GM12878 (cell line): ENCODE data around the gene KIRREL3. TPM values are rescaled to one million over a fixed set of nuclear protein-coding genes. Genes with fewer than 3 reads are reported as not detected.
A peak's percentile ranks its signal among the peaks of the same experiment; 100 is the strongest.

ENCODE experiments used
- BHLHE40 ChIP-seq, 2 experiments: fragments of 450-650 bp in 1 of 2; IDR thresholded peaks; 2 replicates each; pipeline ENCODE4 v1.6.1; 2011 to 2017; ENCODE audit warnings: low read depth in 2 of 2, borderline replicate concordance in 1 of 2, improper control_type of control experiment in 1 of 2, low read length in 1 of 2, mild to moderate bottlenecking in 1 of 2
- ESRRA ChIP-seq: IDR thresholded peaks from 2 replicates; pipeline ENCODE4 v1.6.1; 2012; ENCODE audit warnings: mild to moderate bottlenecking, low read length, improper control_type of control experiment
- FOS ChIP-seq: IDR thresholded peaks from 3 replicates; pipeline ENCODE4 v1.6.1; 2011; ENCODE audit warnings: borderline replicate concordance; ENCODE audit not compliant: insufficient read length; ENCODE audit errors: extremely low read depth
- IKZF1 ChIP-seq: fragments of 450-650 bp; conservative IDR thresholded peaks from 2 replicates; pipeline ENCODE4 v1.6.1; 2017; ENCODE audit warnings: antibody characterized with exemption, mild to moderate bottlenecking
- IKZF2 ChIP-seq, 2 experiments: fragments of 450-650 bp; IDR thresholded peaks; 2 replicates each; pipeline ENCODE4 v1.6.1; 2017; ENCODE audit warnings: mild to moderate bottlenecking in 2 of 2, moderate library complexity in 2 of 2
- MAX ChIP-seq: IDR thresholded peaks from 2 replicates; pipeline ENCODE4 v1.6.1; 2012; ENCODE audit warnings: low read depth, low read length, improper control_type of control experiment
- SMC3 ChIP-seq: IDR thresholded peaks from 2 replicates; pipeline ENCODE4 v1.6.1; 2011; ENCODE audit warnings: low read length, improper control_type of control experiment, borderline replicate concordance
- ZBTB11 ChIP-seq: fragments of 450-650 bp; formaldehyde crosslinking; IDR thresholded peaks from 2 replicates; pipeline ENCODE4 v1.5.0; 2022; ENCODE audit warnings: mild to moderate bottlenecking, missing genetic modification characterization
- polyA plus RNA-seq, 11 experiments: library from polyadenylated mRNA; depleted of rRNA in 4 of 11; unstranded in 6 of 11; stranded (reverse) in 5 of 11; fragments of >200 nt; fragmentation: Nextera tagmentation in 4 of 11; fragmentation: Illumina TruSeq in 1 of 11; extraction: Ambion mirVana in 4 of 11; extraction: Trizol in 1 of 11; gene quantifications; 1 replicate in 1 of 11; 2 replicates in 10 of 11; pipeline versions ENCODE4 v1.2.1 to v1.2.3, GENCODE V29; 2011 to 2016; ENCODE audit warnings: inconsistent platforms in 2 of 11, missing spikeins in 2 of 11, low read depth in 1 of 11
- total RNA-seq, 4 experiments: library from RNA; depleted of rRNA in 3 of 4; stranded (reverse); fragments of >200 nt in 3 of 4; fragmentation: Illumina TruSeq in 1 of 4; extraction: Trizol in 1 of 4; gene quantifications; 2 replicates each; pipeline versions ENCODE4 v1.2.1 to v1.2.3, GENCODE V29; 2013 to 2021

The KIRREL3 gene
- total and polyA plus RNA-seq, 10 of the 15 experiments (the other 5 are each of a cell fraction or from before 2014, with no cell fraction given): under 0.01 TPM; not detected in 9

GRCh38 chr11:126862664-126863243 is 137.8 kb downstream of the KIRREL3 start (continued):
- peak; percentile 18 to 42; a peak in 1 of 4 replicates for TF ChIP-seq IKZF2 (IDR thresholded peaks at IDR 0.05)
- peak; percentile 42; the same call in 1 of the 2 replicates for TF ChIP-seq SMC3
- no peak for TF ChIP-seq MAX
- TF ChIP-seq FOS: no peak
- peak; percentile 24; the same call in 1 of the 2 replicates for TF ChIP-seq IKZF1
- peak in 1 of 2 experiments; percentile 12; a peak in 1 of 4 replicates for TF ChIP-seq BHLHE40 (IDR thresholded peaks at IDR 0.05; ENCODE audit: borderline replicate concordance in 1 of 2, low read depth in 2 of 2, low read length in 1 of 2)
- no peak for TF ChIP-seq ESRRA
- TF ChIP-seq ZBTB11 (CRISPR knock-in tag): no peak
